Right lobe of liver (tissue), 6 donors: ENCODE data around the gene MGAT3. TPM values are rescaled to one million over a fixed set of nuclear protein-coding genes. Genes with fewer than 3 reads are reported as not detected.

Source experiments
- ATAC-seq, 4 donors: fragments of 200-7000 bp; cut with Tn5 transposase; one replicate each; pipeline ENCODE4 v1.9.1; 2020; ENCODE audit warnings: mild to moderate bottlenecking in 4 of 4, moderate library complexity in 4 of 4
- DNase-seq, 3 donors: peaks; one replicate each; pipeline ENCODE4 v3.0.0-alpha.2; 2020
- H3K27ac ChIP-seq, 3 donors: fragments of 200-600 bp; one replicate each; pipeline ENCODE4 v1.8.0; 2022
- H3K27me3 ChIP-seq, 2 donors: fragments of 200-600 bp; one replicate each; pipeline ENCODE4 v1.8.0; 2022
- H3K36me3 ChIP-seq, 4 donors: fragments of 200-600 bp; sonication (generic) in 1 of 4; one replicate each; pipeline versions ENCODE4 v1.5.1 to v1.8.0; 2017 to 2022; ENCODE audit warnings: control low read depth in 1 of 4
- H3K4me1 ChIP-seq, 4 donors: fragments of 200-600 bp; sonication (generic) in 1 of 4; one replicate each; pipeline versions ENCODE4 v1.5.1 to v1.8.0; 2017 to 2022; ENCODE audit warnings: control low read depth in 1 of 4
- H3K4me3 ChIP-seq, 3 donors: fragments of 200-600 bp; one replicate each; pipeline ENCODE4 v1.8.0; 2022
- H3K9me3 ChIP-seq, 4 donors: fragments of 200-600 bp; sonication (generic) in 1 of 4; one replicate each; pipeline versions ENCODE4 v1.5.1 to v1.8.0; 2017 to 2022; ENCODE audit warnings: control low read depth in 1 of 4
- POLR2A ChIP-seq: fragments of 450-650 bp; IDR thresholded peaks from one replicate; pipeline ENCODE4 v1.6.1; 2017; ENCODE audit warnings: antibody characterized with exemption, mild to moderate bottlenecking
- WGBS: methylation state at CpG from one replicate; pipeline ENCODE4 v1.1.6; 2018; ENCODE audit warnings: low coverage, low lambda C conversion rate; ENCODE audit not compliant: insufficient coverage; ENCODE audit errors: missing lambda C conversion rate; 5-methylcytosine and 5-hydroxymethylcytosine counted together
- intact Hi-C, 2 donors: fragments of 100-400 bp; cut with DNase I; formaldehyde crosslinking; loops; one replicate each; pipeline versions ENCODE4 v1.11.2 to v1.14.1; 2022
- total RNA-seq, 6 experiments: library from RNA; depleted of rRNA in 2 of 6; stranded (reverse); fragments of >200 nt in 2 of 6; fragmentation: NEBNext Ultra II Directional in 3 of 6; extraction: Animal tissue kit (Norgen Biotek cat#: 25700) in 3 of 6; gene quantifications; one replicate each; pipeline versions ENCODE4 v1.1.0 to v1.2.4, GENCODE V29; 2016 to 2023
- TF ChIP-seq, protein P1 (sequence below), 4 donors: fragments of 200-600 bp in 3 of 4; fragments of 450-650 bp in 1 of 4; IDR thresholded peaks; one replicate each; pipeline versions ENCODE4 v1.5.1 to v1.8.0; 2016 to 2022; ENCODE audit warnings: antibody characterized with exemption in 4 of 4, mild to moderate bottlenecking in 2 of 4
- donor health status: DM: no; HTN: yes; CAD: no.
- donor health status: DM: no; HTN: no; CAD: no.
- donor health status: DM: no; HTN: no; CAD: no.
- donor health status: DM: no; HTN: yes; CAD: no.
- donor health status: DM: no; HTN: yes; CAD: no.

The MGAT3 gene
- total RNA-seq, 6 experiments from 2014 or later, result 0.05 to 0.38 (median 0.07) TPM; not detected in 1

DNA sequence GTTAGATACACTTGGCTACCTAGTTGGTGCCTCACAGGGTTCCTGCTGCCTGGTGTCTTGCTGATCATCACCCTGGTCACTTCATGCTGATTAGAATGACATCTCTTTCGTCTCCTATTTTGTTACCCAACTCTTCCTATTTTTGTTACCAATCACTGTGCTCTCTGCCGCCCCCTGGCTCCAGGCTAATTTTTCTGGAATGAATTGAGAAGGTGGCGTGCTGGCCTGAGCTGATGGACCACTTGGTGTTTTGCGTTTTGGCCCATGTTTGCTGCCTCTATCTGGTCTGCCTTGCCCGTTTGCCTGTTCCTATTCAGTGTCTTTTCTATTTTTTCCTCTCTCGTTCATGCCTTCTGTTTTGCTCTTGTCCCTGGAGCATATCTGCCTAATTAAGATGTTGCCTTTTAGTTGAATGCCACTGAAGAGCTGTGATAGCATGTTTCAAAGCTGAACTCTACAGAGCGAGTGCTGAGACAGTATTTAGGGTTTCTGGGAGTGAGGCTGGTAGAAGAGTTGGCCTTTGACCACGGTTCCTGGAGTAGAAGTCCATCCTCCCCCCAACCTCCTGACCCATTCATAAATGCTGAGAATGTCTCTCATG, 57.7 kb downstream of the MGAT3 start:
- WGBS, result 44% methylated on average over 8 of the region's 8 CpGs
- no peaks in the 10 kb centered on the region for H3K27me3 ChIP-seq
- H3K9me3 ChIP-seq, result no peaks in the 10 kb centered on the region
- DNase-seq, result peak in 1 of 3 donors; percentile 56
- no peak overlapping the region for H3K4me3 ChIP-seq
- peak; percentile 49 to 66 (median 60) for ATAC-seq
- H3K27ac ChIP-seq, result no peak overlapping the region
- H3K4me1 ChIP-seq, result peaks cover 0 to 9% (median 4%) of the 10 kb centered on the region in 4 donors
- peaks cover 18 to 63% (median 38%) of the 10 kb centered on the region in 4 donors for H3K36me3 ChIP-seq
- TF ChIP-seq, protein P1, sequence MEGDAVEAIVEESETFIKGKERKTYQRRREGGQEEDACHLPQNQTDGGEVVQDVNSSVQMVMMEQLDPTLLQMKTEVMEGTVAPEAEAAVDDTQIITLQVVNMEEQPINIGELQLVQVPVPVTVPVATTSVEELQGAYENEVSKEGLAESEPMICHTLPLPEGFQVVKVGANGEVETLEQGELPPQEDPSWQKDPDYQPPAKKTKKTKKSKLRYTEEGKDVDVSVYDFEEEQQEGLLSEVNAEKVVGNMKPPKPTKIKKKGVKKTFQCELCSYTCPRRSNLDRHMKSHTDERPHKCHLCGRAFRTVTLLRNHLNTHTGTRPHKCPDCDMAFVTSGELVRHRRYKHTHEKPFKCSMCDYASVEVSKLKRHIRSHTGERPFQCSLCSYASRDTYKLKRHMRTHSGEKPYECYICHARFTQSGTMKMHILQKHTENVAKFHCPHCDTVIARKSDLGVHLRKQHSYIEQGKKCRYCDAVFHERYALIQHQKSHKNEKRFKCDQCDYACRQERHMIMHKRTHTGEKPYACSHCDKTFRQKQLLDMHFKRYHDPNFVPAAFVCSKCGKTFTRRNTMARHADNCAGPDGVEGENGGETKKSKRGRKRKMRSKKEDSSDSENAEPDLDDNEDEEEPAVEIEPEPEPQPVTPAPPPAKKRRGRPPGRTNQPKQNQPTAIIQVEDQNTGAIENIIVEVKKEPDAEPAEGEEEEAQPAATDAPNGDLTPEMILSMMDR (IDR thresholded peaks at IDR 0.05), result peak; percentile 64 to 74 (median 66)
- TF ChIP-seq POLR2A, result no peak
- intact Hi-C loops, result no loop called here

DNA sequence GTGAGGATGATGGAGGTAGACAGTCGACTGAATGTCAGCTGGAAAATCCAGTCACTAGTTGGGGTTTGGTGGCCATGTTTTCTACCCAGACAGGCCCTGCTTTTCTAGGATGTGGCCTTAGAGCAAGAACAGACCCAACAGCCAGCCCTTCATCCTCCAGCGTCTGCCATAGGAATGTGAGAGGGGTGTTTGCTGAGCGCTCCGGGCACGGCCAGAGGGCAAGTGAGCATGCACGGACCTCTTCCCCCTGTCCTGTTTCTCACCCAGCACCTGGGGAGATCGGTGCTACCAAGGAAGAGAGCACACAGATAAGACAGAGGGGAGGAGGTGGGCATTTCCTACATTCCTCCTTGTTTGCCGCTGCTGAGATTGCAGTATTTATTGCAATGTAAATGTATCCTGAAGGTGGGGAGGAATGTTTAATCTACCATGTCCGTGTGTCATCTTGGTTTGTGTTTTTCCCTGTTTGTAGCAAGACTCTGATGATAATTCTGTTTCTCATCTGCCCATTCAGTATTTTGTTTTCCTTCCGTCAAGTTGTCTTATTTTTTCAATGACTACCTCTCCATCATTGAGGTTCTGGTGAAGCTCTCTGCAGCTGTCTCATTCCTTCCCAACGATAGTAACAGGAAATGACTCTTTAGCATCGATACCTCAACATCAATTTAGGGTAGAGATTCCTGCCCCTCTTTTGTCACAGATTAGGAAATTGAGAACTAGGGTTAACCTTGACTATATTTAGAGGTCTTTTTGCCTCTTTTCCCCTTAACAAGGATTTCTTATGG, 58.6 kb downstream of the MGAT3 start:
- DNase-seq (peak in 1 of 3 donors; percentile 15), ATAC-seq (no peak)
- Histone ChIP-seq H3K4me3 (no peak overlapping the region), H3K4me1 (peaks cover 0 to 9% (median 4%) of the 10 kb centered on the region in 4 donors), H3K27me3 (no peaks in the 10 kb centered on the region), H3K9me3 (no peaks in the 10 kb centered on the region), H3K36me3 (peaks cover 15 to 55% (median 34%) of the 10 kb centered on the region in 4 donors), H3K27ac (no peak overlapping the region)
- intact Hi-C loops, result no loop called here
- 80% methylated on average over 6 of the region's 12 CpGs for WGBS
- TF ChIP-seq POLR2A, result no peak
- TF ChIP-seq, protein P1 (IDR thresholded peaks at IDR 0.05), result no peak

DNA sequence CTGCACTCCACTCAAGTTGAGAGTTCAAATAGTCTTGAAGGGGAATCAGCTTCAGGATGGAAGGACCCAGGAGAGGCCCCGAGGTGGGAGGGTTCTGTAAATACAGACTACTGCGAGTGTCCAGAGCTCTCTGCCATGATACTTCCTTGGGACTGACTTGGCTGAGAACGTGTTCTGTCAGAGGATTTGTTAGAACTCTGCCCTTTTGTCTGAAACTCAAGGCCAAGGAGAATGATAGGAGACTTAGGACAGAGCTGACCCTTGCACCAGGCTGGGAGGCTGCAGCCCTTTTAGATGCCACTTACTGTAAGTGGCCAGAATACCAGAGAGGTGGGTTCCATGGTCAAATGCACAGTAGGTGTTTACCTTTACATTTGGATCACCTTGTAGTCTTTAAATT, 60.7 kb downstream of the MGAT3 start:
- ATAC-seq (no peak), DNase-seq (peak in 1 of 3 donors; percentile 5)
- Histone ChIP-seq H3K4me3 (no peak overlapping the region), H3K27me3 (no peaks in the 10 kb centered on the region), H3K27ac (no peak overlapping the region), H3K4me1 (peaks cover 0 to 21% (median 9%) of the 10 kb centered on the region in 4 donors), H3K9me3 (no peaks in the 10 kb centered on the region), H3K36me3 (peaks cover 18 to 50% (median 32%) of the 10 kb centered on the region in 4 donors)
- WGBS, result no CpG with 5 or more reads among the region's 3 CpGs
- intact Hi-C loops, result no loop called here
- TF ChIP-seq POLR2A, result no peak
- TF ChIP-seq, protein P1 (IDR thresholded peaks at IDR 0.05), result no peak

DNA sequence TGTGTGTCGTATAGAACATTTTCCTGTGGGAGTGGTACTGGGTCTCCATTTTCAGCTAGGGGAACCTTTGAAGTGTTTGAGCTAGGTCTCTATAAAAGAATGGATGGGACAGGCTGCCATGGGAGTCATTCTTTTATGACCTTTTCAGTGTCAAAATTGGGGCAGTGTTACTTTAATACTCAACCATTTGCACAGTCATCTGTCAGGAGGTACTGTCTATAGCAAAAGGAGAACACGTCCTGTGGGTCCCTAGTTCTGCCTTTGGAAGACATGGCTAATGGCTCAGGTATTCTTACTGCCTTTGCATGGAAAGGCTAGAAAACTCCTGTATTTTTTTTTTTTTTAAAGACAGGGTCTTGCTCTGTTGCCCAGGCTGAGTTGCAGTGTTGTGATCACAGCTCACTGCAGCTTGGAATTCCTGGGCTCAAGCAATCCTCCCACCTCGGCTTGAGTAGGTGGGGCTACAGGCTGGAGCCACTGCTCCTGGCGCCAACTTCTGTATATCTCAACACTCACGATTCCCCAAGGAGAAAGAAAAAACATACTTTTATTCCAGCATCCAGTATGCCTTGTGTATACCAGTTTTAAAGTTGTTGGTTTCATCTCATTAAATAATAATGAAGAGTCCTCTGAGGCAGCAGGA, 61.5 kb downstream of the MGAT3 start:
- Histone ChIP-seq H3K27me3 (no peaks in the 10 kb centered on the region), H3K9me3 (no peaks in the 10 kb centered on the region), H3K27ac (no peak overlapping the region), H3K4me1 (peaks cover 0 to 28% (median 13%) of the 10 kb centered on the region in 4 donors), H3K36me3 (peaks cover 21 to 51% (median 34%) of the 10 kb centered on the region in 4 donors), H3K4me3 (no peak overlapping the region)
- ATAC-seq, result no peak
- intact Hi-C loops, result no loop called here
- peak in 1 of 3 donors; percentile 9 for DNase-seq
- TF ChIP-seq, protein P1 (IDR thresholded peaks at IDR 0.05), result no peak
- TF ChIP-seq POLR2A, result no peak
- 45% methylated on average over 4 of the region's 5 CpGs for WGBS
